GM19193 (cell line): Measurements from ENCODE around the gene CCDC57.

Source experiments
- POLR2A ChIP-seq: IDR thresholded peaks from 4 replicates; pipeline ENCODE4 v1.6.1; 2011; ENCODE audit not compliant: insufficient read depth, insufficient read length; ENCODE audit errors: extremely low read depth

The CCDC57 gene

GRCh38 chr17:82239926-82240505 lies 27.4 kb upstream of the CCDC57 start:
- TF ChIP-seq POLR2A: no peak

- no peak for TF ChIP-seq POLR2A
Measured at GRCh38 chr17:82239401-82239925, 26.8 kb upstream of the CCDC57 start.

- peak; percentile 34 for TF ChIP-seq POLR2A
Measured at GRCh38 chr17:82238472-82239201, 26.0 kb upstream of the CCDC57 start.

- no peak for TF ChIP-seq POLR2A
Measured at GRCh38 chr17:82237746-82238471, 25.3 kb upstream of the CCDC57 start.

- TF ChIP-seq POLR2A: no peak
Measured at GRCh38 chr17:82237083-82237745, 24.6 kb upstream of the CCDC57 start.

- TF ChIP-seq POLR2A: no peak
Measured at GRCh38 chr17:82236142-82236971, 23.7 kb upstream of the CCDC57 start.

- TF ChIP-seq POLR2A: no peak
Measured at GRCh38 chr17:82235775-82236141, 23.1 kb upstream of the CCDC57 start.

GRCh38 chr17:82235056-82235774 lies 22.6 kb upstream of the CCDC57 start:
- no peak for TF ChIP-seq POLR2A

GRCh38 chr17:82234211-82235055 lies 21.8 kb upstream of the CCDC57 start:
- no peak for TF ChIP-seq POLR2A

GRCh38 chr17:82232876-82233785 lies 20.5 kb upstream of the CCDC57 start:
- TF ChIP-seq POLR2A: no peak

GRCh38 chr17:82232322-82232820 lies 19.7 kb upstream of the CCDC57 start:
- no peak for TF ChIP-seq POLR2A
